DOHH2 (cell line): ENCODE measurements around the gene LSP1.

Source experiments
- H3F3A ChIP-seq: fragments of 200-600 bp; sonication (generic), shearing (Covaris generic); 2 replicates; pipeline ENCODE4 v1.6.0; 2016; ENCODE audit warnings: antibody characterized with exemption, mild to moderate bottlenecking; ENCODE audit not compliant: control insufficient read depth, insufficient read depth
- H3K27ac ChIP-seq: fragments of 200-600 bp; sonication (generic); 2 replicates; pipeline ENCODE4 v1.5.1; 2014; ENCODE audit warnings: low read depth, mild to moderate bottlenecking, low read length, moderate library complexity
- H3K27me3 ChIP-seq: fragments of 200-600 bp; sonication (generic); 2 replicates; pipeline ENCODE4 v1.6.1; 2014; ENCODE audit warnings: mild to moderate bottlenecking, low read length, mixed read lengths; ENCODE audit not compliant: control insufficient read depth
- H3K36me3 ChIP-seq: fragments of 200-600 bp; sonication (generic); 2 replicates; pipeline ENCODE4 v1.6.1; 2014; ENCODE audit warnings: mild to moderate bottlenecking, low read length, moderate library complexity, mixed read lengths; ENCODE audit not compliant: control insufficient read depth
- H3K4me1 ChIP-seq: fragments of 200-600 bp; sonication (generic); 2 replicates; pipeline ENCODE4 v1.6.1; 2014; ENCODE audit warnings: mild to moderate bottlenecking, low read length, mixed read lengths; ENCODE audit not compliant: control insufficient read depth
- H3K4me2 ChIP-seq: fragments of 200-600 bp; sonication (generic); 2 replicates; pipeline ENCODE4 v1.6.0; 2014; ENCODE audit warnings: mild to moderate bottlenecking, low read length, moderate library complexity
- H3K4me3 ChIP-seq: fragments of 200-600 bp; sonication (generic); 2 replicates; pipeline ENCODE4 v1.5.1; 2014; ENCODE audit warnings: mild to moderate bottlenecking, low read length, mixed read lengths
- H3K79me2 ChIP-seq: fragments of 200-600 bp; sonication (generic); 2 replicates; pipeline ENCODE4 v1.6.1; 2014; ENCODE audit warnings: mild to moderate bottlenecking, low read length, mixed read lengths; ENCODE audit not compliant: control insufficient read depth
- H3K9me2 ChIP-seq: fragments of 200-600 bp; sonication (generic); replicated peaks from 2 replicates; pipeline ENCODE4 v1.6.1; 2014; ENCODE audit warnings: mild to moderate bottlenecking, low read length, mixed read lengths; ENCODE audit not compliant: control insufficient read depth
- H3K9me3 ChIP-seq: fragments of 200-600 bp; sonication (generic); 2 replicates; pipeline ENCODE4 v1.6.1; 2014; ENCODE audit warnings: antibody characterized with exemption, low read length, mixed read lengths; ENCODE audit not compliant: control insufficient read depth, insufficient read depth
- H4K20me1 ChIP-seq: fragments of 200-600 bp; sonication (generic); 2 replicates; pipeline ENCODE4 v1.6.0; 2014; ENCODE audit warnings: low read depth, mild to moderate bottlenecking, antibody characterized with exemption, low read length, moderate library complexity; ENCODE audit not compliant: control insufficient read depth, insufficient read depth
- EZH2phosphoT487 ChIP-seq: fragments of 200-600 bp; sonication (generic); IDR thresholded peaks from 2 replicates; pipeline ENCODE4 v1.6.1; 2017; ENCODE audit warnings: borderline replicate concordance, mild to moderate bottlenecking, antibody characterized with exemption, low read length, moderate library complexity, mixed read lengths
- TF ChIP-seq, protein P1 (sequence below): fragments of 200-600 bp; sonication (generic); IDR thresholded peaks from one replicate; pipeline ENCODE4 v1.5.1; 2014; ENCODE audit warnings: antibody characterized with exemption, mild to moderate bottlenecking, low read depth, low read length; ENCODE audit not compliant: poor library complexity, severe bottlenecking

The LSP1 gene

DNA sequence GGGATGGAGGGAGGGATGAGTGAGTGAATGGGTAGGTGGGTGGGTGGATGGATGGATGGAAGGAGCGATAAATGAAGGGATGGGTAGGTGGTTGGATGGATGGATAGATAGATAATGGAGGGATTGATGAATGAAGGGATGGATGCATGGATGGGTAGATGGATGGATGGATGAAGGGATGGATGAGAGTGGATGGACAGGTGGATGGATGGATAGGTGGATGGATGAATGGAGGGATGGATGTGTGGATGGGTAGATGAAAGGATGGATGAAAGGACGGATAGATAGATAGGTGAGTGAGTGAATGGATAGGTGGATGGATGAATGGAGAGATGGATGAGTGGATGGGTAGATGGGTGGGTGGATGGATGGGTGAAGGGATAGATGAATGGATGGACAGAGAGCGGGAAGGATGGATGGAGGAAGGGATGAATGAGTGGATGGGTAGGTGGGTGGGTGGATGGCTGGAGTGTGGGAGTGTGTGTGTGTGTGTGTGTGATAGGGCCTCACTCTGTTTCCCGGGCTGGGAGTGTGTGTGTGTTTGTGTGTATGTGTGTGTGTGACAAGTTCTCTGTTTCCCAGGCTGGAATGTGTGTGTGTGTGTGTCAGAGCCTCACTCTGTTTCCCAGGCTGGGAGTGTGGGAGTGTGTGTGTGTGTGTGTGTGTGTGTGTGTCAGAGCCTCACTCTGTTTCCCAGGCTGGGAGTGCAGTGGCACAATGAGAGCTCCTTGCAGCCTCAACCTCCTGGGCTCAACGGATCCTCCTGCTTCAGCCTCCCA lies 40.9 kb downstream of the LSP1 start:
- Histone ChIP-seq H3K4me2 (no peak overlapping the region), H4K20me1 (no peaks in the 10 kb centered on the region), H3K79me2 (no peaks in the 10 kb centered on the region), H3K9me3 (no peaks in the 10 kb centered on the region), H3F3A (no peaks in the 10 kb centered on the region), H3K27me3 (peaks cover 16% of the 10 kb centered on the region), H3K36me3 (no peaks in the 10 kb centered on the region; the same call in 1 of the 2 replicates), H3K4me1 (no peaks in the 10 kb centered on the region), H3K4me3 (no peak overlapping the region), H3K9me2 (no peaks in the 10 kb centered on the region), H3K27ac (no peak overlapping the region)
- TF ChIP-seq, protein P1, sequence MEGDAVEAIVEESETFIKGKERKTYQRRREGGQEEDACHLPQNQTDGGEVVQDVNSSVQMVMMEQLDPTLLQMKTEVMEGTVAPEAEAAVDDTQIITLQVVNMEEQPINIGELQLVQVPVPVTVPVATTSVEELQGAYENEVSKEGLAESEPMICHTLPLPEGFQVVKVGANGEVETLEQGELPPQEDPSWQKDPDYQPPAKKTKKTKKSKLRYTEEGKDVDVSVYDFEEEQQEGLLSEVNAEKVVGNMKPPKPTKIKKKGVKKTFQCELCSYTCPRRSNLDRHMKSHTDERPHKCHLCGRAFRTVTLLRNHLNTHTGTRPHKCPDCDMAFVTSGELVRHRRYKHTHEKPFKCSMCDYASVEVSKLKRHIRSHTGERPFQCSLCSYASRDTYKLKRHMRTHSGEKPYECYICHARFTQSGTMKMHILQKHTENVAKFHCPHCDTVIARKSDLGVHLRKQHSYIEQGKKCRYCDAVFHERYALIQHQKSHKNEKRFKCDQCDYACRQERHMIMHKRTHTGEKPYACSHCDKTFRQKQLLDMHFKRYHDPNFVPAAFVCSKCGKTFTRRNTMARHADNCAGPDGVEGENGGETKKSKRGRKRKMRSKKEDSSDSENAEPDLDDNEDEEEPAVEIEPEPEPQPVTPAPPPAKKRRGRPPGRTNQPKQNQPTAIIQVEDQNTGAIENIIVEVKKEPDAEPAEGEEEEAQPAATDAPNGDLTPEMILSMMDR, result no peak
- no peak for TF ChIP-seq EZH2phosphoT487

DNA sequence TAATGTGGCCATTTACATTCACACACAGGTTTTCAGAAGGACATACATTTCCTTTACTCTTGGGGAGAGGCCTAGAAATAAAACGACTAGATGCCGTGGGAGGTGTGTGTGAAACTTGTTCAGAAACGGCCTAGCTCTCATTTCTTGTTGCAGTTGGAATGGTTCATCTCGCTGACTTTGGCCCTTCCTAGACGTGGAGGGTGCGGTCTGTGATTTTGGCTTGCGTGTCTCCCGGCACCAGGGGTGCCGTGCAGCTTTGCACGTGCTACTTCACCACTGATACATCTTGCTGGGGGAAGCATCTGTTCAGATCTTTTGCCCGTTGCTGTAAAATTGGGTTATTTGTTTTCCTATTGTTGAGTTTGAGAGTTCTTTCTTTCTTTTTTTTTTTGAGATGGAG lies 41.9 kb downstream of the LSP1 start:
- TF ChIP-seq, protein P1, result no peak
- no peak for TF ChIP-seq EZH2phosphoT487
- H3K4me1 ChIP-seq, result no peaks in the 10 kb centered on the region
- no peak overlapping the region for H3K27ac ChIP-seq
- H4K20me1 ChIP-seq, result no peaks in the 10 kb centered on the region
- no peaks in the 10 kb centered on the region for H3K79me2 ChIP-seq
- H3F3A ChIP-seq, result no peaks in the 10 kb centered on the region
- no peaks in the 10 kb centered on the region for H3K9me2 ChIP-seq
- H3K36me3 ChIP-seq, result no peaks in the 10 kb centered on the region
- H3K27me3 ChIP-seq, result peaks cover 16% of the 10 kb centered on the region
- no peak overlapping the region for H3K4me2 ChIP-seq
- no peak overlapping the region for H3K4me3 ChIP-seq
- no peaks in the 10 kb centered on the region for H3K9me3 ChIP-seq

DNA sequence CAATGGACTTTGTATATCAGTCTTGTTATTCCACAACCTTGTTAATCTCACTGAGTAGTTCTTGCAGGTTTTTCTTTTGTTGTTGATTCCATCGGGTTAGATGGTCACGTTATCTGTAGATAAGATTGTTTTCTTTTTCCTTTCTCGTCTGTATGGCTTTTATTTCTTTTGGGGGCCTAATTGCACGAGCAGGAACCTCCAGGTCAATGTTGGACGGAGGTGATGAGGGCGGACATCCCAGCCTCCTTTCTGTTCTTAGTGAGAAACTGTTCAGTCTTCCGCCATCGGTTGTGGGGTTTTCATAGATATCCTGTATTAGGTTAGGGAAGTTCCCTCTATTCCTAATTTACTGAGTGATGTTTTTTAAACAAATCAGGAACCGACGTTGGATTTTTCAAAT lies 43.6 kb downstream of the LSP1 start:
- Histone ChIP-seq H4K20me1 (no peaks in the 10 kb centered on the region), H3F3A (no peaks in the 10 kb centered on the region), H3K9me3 (no peaks in the 10 kb centered on the region), H3K4me2 (no peak overlapping the region), H3K9me2 (no peaks in the 10 kb centered on the region), H3K4me1 (no peaks in the 10 kb centered on the region), H3K4me3 (no peak overlapping the region), H3K27me3 (peaks cover 16% of the 10 kb centered on the region), H3K79me2 (no peaks in the 10 kb centered on the region), H3K36me3 (no peaks in the 10 kb centered on the region), H3K27ac (no peak overlapping the region)
- TF ChIP-seq, protein P1, result no peak
- TF ChIP-seq EZH2phosphoT487, result no peak
